Left forelimb (tissue), 1 donor: ENCODE measurements around the gene NFAM1.

Experiments used
- DNase-seq: peaks from one replicate; pipeline ENCODE4 v3.0.0-alpha.2; 2018; ENCODE audit warnings: low spot score

Gene NFAM1, protein sequence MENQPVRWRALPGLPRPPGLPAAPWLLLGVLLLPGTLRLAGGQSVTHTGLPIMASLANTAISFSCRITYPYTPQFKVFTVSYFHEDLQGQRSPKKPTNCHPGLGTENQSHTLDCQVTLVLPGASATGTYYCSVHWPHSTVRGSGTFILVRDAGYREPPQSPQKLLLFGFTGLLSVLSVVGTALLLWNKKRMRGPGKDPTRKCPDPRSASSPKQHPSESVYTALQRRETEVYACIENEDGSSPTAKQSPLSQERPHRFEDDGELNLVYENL

DNA sequence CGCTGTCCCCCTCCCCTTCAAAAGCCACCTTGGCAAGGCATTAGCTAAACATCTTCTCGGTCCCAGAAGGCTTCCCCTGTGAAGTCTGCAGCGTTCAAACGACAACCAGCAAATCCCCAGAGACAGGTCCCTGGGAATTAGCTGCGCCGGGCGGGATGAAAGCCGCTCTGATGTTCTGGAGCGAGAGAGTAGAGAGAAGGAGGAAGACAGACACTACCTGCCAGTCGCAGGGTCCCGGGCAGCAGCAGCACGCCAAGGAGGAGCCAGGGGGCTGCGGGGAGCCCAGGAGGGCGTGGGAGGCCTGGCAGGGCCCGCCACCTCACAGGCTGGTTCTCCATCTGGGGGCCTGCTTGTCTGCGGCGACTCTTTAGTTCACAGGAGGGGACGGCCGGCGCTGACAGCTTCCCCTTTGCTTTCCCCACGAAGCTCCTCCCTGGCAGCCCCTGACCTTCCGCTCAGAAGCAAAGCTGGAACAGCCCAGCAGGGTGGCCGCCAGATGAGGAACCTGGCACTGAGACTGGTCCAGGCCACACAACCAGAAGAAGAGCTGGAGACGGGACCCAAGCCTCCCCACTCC is at the start of gene NFAM1:
TSS of gene NFAM1 (minus strand) at position 384 of the 577 bp plus-strand sequence. CDS start at position 338, 46 bp downstream.
- DNase-seq: no peak

DNA sequence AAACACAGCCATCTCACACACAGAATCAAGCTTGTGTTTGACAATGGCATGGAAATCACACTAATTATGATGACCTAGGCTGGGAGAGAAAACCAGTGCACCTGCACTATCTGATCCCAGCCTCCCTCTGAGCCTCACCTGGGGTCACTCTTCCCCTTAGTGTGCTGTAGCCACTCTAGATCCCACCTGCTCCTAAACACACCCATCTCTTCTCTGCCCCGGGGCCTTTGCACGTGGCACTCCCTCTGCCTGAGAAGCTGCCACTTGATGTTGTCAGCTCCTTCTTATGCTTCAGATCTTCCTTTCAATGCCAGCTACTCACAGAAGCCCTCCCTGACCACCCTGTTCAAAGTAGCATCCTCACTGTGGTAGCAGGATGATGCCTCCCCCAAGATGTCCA is 42.9 kb upstream of the NFAM1 start:
- DNase-seq: no peak

DNA sequence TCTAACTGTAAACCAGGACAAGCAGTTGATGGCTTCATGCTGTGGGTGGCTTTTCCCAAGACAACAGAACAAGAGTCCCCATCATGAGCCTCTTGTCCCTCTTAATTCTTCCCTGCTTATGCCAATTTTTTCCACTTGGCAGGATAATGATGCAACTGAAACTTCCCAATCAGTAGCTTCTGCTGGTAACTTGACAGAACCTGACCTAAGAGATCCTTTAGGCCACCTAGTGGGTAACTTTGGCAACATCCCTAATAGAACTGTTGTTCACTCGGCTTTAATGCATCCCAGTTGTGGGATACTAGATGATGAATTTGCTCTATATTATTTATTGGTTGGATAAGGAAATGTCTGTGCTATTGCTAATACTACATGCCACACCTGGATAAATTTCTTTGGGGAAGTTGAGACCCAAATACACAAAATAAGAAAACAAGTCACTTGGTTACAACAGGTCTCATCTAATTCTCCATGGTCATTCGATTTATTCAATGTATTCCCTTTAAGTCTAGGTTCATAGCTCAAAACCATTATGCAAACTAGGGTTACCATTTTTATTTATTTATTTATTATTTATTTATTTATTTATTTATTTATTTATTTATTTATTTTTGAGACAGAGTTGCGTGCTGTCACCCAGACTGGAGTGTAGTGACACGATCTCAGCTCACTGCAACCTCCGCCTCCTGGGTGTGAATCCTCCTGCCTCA is 41.4 kb upstream of the NFAM1 start:
- no peak for DNase-seq

DNA sequence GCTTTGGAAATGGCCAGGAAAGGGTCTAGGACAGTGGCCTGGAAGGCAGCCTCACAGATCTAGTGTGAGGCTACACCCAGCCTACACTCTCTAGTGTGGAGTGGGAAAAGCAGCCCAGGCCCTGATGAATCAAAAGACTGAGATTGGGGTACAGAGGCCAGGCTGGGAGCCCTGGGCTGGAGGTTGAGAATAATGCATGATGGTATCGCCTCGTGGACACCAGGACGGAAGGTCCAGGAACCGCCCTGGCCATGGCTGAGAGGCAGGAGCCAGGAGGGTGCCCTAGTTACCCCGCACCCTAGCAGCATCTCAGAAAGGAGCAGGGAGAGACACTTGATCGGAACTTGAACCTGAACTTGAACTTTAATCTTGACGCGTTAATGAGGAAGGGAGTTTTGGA is 40.5 kb upstream of the NFAM1 start:
- no peak for DNase-seq

DNA sequence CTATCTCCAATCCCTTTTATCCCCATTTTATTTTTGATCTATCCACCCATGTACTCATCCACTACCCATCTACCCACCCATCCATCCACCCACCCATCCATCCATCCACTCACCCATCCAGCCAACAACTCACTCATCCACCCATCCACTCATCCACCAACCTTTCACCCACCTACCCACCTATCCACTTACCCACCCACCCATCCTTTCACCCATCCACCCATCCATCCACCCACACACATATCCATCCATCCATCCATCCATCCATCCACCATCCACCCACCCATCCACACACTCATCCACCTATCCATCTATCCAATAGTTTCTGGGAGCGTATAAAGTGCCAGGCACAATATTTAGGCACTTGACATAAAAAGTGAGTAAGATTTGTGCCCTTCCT is 39.2 kb upstream of the NFAM1 start:
- DNase-seq: no peak

DNA sequence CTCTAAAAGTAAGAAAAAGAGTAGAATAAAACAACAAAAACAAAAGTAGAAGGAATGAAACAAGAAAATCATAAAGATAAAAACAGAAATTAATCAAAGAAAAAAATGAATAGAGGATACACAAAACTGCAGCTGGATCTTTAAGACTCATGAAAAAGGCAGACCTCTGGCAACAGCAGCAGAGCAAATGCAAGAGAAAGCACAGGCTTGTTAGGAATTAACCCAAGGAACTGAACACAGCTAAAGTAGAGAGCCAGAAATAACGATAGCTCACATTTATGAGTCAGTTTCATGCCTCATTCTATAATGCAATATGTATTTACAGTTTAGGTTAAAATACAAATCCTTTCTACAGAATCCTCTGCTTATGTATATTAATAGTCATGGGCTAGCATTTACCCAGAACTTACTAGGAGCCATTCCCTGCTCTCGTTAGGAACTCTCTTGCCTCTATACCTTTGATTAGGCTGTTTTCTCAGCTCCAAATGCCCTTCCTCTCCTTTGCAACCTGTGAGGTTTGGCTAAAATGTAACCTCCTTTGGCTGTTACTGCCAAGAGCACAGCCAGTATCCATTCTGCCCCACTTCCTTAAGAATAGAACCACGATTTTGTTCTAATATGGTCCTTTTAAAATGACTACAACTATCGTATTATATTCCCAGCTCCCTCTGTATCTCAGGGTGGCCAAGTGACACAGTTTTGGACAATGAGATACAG is 38.3 kb upstream of the NFAM1 start:
- DNase-seq: no peak

DNA sequence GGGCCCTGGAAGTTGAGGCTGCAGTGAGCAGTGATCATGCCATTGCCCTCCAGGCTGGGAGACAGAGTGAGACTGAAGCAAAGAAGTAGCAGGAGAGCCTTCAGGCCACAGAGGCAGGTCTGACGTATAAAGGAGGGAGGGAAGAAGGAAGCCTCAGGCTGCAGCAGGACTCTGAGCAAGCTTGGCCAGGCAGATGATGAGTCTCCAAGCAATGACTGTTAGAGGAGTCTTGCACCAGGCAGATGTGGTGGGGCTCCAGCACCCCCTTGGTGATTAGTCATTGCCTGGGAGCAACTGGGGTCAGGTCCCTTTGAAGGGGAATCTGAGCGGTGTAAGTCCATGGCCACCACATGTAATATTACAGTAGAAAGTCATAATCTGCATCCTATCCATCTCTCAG is 36.6 kb upstream of the NFAM1 start:
- no peak for DNase-seq

DNA sequence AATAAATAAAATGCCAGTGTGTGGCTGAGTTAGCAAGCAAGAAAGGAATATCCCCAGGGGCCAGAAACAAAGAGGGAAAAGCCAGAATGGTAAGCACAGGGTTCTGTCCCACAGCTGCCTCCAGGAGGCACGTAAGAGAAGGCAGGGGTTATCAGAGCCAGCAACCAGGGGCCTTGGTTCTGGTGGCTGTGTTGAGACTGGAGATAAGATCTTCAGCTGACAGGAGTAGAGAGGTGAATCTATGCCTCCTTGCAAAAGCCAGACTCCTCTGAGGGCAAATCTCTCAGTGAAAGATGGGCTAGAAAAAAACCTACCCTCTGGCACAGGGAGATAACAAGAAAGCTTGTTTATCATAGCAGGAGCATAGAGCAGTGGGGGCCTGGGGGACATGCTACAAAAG is 29.8 kb upstream of the NFAM1 start:
- DNase-seq: no peak

DNA sequence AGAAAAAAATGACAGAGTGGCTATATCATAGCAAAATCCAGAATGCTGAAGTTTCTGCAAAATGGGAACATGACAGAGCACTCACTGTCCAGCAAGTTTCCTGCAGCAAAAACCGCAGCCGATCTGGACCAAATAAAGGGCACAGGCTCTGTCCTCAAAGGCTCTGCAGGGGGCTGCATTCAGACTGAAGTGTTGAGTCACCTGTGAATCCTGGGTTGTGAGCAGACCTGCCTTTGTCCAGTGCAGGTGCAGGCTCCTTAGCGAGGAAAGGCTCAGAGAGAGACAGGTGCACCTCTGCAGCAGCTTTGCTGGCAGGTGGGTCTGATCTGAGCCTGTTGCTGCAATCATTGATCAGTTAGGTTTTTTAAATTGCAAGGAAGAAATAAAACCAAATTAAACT is 29.3 kb upstream of the NFAM1 start:
- DNase-seq: no peak

DNA sequence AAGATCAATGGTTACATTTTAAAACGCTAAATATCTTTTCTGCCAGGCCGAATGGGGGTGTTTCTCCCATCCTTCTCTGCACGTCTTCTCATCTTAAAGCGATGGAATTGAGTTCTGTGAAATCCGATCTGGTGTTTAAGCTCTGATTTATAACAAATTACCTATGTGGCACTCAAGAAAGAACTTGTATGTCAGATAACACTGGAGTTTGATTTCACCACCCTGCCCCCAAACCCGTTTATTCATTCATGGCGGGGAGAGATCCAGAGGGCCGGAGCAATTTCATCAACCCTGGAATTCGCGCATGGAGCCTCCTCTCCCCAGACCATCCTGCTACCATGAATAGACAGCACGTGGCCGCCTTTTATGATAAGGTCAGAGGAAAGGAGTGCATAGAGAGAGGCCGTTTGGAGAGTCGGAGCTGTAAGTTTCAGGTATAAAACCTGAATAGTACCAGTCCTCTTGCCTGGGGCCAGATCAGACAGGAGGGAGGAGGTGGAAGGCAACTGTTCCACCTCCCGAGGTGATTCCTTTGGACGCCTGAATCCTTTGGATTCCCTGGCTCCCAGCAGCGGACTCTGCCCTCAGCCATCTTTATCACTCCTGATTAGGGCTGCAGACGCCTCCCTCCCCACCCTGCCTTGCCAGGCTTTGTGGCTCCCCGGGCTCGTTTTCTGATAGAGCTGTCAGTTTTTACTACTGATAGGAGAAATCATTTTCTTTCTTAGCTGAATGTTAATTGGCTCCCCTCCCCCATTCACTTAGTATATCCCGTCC is 27.3 kb upstream of the NFAM1 start:
- no peak for DNase-seq

DNA sequence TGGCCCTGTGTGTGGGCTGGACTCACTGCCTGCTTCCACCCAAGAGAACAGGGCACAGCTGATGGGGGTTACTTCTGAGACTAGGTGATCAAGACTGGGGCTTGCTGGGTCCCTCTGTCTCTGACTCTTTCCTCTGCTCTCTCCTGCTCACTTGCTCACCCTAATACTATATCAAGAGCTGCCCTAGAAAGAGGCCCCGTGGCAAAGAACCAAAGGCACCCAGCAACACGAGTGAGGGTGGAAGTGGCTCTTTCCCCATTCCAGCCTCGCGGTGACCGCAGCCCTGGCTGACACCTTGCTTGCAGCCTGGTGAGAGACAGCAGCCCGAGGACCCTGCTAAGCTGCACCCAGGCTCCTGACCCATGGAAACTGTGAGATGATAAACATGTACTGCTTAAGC is 20.7 kb upstream of the NFAM1 start:
- no peak for DNase-seq

DNA sequence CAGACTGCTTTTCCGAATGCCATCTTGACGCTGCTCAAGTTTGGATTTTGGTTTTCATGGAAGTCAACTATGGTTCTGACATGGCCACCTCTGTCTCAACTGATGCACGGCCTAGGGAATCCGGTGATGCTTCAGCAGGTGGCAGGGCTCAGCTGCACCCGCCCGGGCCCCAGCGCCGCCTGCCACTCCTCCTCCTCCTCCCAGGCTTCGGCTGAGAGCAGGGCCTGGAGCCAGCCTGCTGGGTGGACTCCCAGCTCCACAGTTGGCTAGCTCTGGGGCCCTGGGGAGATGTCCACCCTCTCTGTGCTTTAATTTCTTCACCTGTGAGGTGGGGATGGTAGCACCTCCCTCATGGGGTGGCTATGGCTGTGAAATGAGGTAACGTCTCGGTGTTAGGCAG is 20.3 kb upstream of the NFAM1 start:
- DNase-seq: no peak

DNA sequence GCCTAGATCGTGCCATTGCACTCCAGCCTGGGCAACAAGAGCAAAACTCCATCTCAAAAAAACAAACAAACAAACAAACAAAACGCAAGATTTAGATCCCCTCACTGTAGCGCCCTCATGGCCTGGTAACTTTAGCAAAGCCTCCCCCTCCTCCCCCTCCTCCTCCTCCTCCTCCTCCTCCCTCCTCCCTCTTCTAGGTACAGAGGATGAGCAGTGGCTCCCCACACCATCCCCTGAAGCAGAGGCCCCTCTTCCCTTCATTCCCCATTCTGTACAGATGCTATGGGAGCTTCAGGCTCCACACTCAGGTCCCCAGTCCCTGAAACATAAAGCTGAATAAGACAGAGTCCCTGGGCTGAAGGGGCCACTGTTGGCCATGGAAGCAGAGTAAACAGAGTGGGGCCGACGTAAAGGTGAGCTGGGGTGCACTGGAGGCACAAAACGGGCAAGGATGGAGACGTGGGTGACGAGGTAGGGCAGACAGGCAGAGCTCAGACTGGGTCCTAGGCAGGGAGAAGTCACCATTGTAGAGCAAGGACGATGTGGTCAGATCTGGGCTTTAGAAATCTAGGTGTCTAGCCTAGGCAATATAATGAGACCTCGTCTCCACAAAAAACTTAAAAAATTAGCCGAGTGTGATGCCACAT is 19.4 kb upstream of the NFAM1 start:
- no peak for DNase-seq

DNA sequence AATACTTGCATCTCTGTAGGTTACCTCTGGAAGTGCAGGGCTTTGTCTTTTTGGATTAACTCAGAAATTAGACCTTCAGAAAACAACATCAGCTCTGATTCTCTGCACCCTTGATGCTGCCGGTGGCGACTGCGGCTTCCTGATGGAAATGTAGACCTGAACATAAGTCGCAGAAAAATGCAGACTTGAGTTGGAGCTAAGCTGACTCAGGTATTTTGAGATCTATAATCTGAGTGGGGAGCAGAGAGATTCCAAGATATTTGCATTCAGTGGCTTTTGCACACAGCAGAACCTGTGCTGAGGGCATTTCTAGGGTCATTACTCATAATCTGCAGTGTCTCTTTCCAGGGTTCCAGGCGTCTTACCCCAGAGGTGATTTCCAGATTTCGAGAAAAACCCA is 18.7 kb upstream of the NFAM1 start:
- no peak for DNase-seq

DNA sequence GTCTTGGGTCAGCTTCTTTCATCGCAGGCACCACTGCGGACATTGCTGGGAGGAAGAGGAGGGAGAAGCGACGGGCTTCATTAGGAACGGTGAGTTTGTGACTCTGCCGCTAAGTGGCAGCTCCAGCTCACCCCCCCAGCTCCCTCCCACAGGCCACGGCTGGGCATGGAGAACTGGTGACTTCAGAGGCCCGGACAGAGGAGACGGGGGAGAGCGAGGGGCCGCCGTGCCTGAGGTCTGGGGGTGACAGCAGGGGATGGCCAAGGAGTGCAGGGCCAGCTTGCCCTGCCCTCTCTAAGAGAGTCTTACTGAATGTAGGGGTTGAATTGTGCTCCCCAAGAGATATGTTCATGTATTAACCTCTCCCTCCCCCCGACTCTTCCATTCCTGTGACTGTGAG is 13.9 kb upstream of the NFAM1 start:
- no peak for DNase-seq

DNA sequence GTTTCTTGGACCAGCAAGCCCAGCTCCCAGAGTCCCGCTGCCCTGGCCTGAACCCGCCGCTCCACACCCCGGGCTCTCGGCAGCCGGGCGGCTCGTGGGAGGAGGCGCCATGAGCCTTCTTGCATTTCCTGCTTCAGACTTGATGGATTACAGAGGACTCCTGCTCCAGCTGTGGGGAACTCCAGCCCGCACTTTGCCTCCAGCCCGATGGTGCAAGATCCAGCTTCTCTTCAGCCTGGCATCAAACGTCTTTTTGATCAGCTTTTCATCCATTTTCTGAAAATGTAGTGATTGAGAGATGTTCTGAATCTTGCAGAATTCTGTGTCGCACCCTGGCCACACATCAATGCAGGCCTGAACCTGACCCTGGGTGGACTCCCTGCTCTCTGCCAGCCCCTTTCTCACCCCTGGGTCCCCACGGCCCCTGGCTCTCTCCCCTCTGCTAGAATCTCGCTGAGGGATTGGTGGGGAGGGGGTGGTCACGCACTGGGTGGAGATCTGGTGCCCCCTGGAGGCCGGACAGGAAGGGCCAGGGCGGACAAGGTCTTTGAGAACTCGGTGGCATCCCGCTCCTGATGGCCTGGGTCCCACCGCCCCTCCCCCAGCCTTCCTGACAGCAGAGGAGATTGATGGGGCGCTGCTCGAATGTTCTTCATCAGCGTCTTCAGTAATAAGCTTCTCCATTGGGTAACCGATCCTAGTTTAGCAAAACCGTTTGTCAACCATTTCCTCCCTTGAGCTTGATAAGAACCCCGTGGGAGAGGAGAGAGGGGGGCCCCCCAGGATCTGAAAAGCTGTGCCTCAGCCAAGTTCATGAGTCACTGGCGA is 12.1 kb upstream of the NFAM1 start:
- peak; percentile 84 for DNase-seq

DNA sequence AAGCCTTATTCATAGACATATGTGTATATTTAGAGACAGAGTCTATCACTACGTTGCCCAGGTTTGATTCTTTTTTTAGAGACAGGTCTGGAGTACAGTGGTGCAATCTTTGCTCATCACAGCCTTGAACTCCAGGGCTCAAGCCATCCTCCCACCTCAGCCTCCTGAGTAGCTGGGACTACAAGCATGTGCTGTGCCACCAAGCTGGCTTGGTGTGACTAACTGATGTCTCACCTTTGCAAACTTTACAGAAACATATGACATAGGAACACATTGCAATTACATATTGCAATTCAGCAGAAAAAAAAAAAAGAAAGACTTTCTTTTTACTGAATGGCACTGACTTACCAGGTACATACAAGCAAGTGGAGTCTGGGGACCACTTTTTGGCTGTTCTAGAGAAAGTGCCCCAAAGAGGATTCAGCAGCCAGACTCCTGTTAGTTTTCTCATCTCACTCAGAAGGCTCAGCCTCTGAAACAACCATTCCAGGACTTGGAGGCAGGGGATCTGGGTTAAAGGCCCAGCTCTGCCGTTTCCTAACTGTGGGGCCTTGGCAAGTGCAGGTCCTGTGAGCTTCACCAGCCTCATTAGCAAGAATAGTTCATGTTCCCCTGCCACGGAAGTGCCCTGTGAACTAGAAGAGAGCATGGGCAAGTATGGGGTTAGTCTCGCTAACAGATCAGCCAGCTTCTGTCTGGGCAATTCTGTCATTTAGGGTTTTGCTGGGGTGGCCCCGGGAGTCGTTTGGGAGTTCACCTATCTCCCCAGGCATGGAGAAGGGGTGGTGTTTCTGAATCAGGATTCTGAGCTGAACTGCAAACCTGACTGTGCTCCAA is 11.3 kb upstream of the NFAM1 start:
- no peak for DNase-seq

DNA sequence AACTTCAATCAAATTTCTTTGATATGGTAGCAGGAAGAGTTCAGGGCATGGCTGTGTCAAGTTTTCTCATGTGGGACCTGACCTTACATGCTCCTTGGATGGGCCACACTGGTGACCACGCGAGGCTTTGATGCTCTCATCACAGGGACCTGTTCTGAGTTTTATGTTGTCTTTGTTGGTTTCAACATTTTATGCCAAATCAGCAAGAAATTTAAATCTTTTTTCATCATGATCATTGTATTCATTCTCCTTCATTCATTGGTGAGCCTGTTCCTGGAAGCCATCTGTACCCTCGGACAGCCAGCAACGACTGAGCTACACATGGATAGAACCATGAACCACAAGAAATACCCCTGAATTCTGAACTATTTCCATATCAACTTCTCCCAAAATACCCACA is 10.5 kb upstream of the NFAM1 start:
- DNase-seq: no peak

DNA sequence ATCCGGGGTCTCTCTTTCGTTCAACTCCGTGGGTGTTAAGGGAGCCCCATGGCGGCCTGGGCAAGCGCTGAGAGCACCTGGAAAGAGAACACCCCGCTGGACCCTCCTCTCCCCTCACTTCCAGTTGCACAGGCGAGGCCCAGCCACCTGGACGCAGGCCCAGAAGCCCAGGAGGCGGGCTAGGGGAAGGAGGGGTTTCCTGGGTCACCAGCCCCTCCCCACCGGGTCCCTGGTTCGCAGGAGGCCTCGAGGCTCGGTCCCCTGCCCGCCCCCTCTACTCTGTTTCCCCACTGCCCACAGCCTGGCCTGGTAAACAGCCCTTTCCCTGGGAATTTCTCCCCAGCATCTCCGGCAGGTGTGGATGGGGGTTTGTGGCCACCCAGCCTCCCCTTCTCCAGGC is 8.5 kb upstream of the NFAM1 start:
- DNase-seq: no peak
